Hepatocyte (in vitro differentiated cells): ENCODE data around the gene C5orf63. TPM values are rescaled to one million over a fixed set of nuclear protein-coding genes. Genes with fewer than 3 reads are reported as not detected.
"Not testable (repeated sequence)": the region's sequence is repeated elsewhere in the genome, so short reads cannot be mapped to it uniquely, and the experiment has no call there.

Experiments used
- DNase-seq: peaks from one replicate; pipeline ENCODE4 v3.0.0-alpha.2; 2016; ENCODE audit warnings: low spot score
- H2AFZ ChIP-seq: fragments of 200-600 bp; sonication (generic); 2 replicates; pipeline ENCODE4 v1.6.0; 2016; ENCODE audit warnings: antibody characterized with exemption, mild to moderate bottlenecking
- H3K27ac ChIP-seq: fragments of 200-600 bp; sonication (generic); 2 replicates; pipeline ENCODE4 v1.5.1; 2016; ENCODE audit warnings: mild to moderate bottlenecking
- H3K27me3 ChIP-seq: fragments of 200-600 bp; sonication (generic); 2 replicates; pipeline ENCODE4 v1.6.1; 2016
- H3K36me3 ChIP-seq: fragments of 200-600 bp; sonication (generic); replicated peaks from 2 replicates; pipeline ENCODE4 v1.5.1; 2016; ENCODE audit warnings: low read depth; ENCODE audit not compliant: insufficient read depth
- H3K4me1 ChIP-seq: fragments of 200-600 bp; sonication (generic); 2 replicates; pipeline ENCODE4 v1.5.1; 2016; ENCODE audit warnings: mild to moderate bottlenecking, moderate library complexity; ENCODE audit not compliant: insufficient read depth
- H3K4me2 ChIP-seq: fragments of 200-600 bp; sonication (generic); 2 replicates; pipeline ENCODE4 v1.6.0; 2016
- H3K4me3 ChIP-seq: fragments of 200-600 bp; sonication (generic); 2 replicates; pipeline ENCODE4 v1.5.1; 2016; ENCODE audit warnings: mild to moderate bottlenecking
- H3K79me2 ChIP-seq: fragments of 200-600 bp; sonication (generic); 2 replicates; pipeline ENCODE4 v1.6.0; 2017; ENCODE audit warnings: mild to moderate bottlenecking
- H3K9me2 ChIP-seq: fragments of 200-600 bp; sonication (generic); replicated peaks from 2 replicates; pipeline ENCODE4 v1.6.0; 2017; ENCODE audit warnings: mild to moderate bottlenecking; ENCODE audit not compliant: insufficient read depth
- H3K9me3 ChIP-seq: fragments of 200-600 bp; sonication (generic); 2 replicates; pipeline ENCODE4 v1.5.1; 2016; ENCODE audit warnings: low read depth, mild to moderate bottlenecking
- H4K20me1 ChIP-seq: fragments of 200-600 bp; sonication (generic); 2 replicates; pipeline ENCODE4 v1.6.0; 2016; ENCODE audit warnings: mild to moderate bottlenecking; ENCODE audit not compliant: insufficient read depth, poor library complexity, severe bottlenecking
- EZH2 ChIP-seq: fragments of 200-600 bp; sonication (generic); IDR thresholded peaks from 2 replicates; pipeline ENCODE4 v1.6.1; 2016; ENCODE audit warnings: antibody characterized with exemption, mild to moderate bottlenecking, borderline replicate concordance
- EZH2phosphoT487 ChIP-seq: fragments of 200-600 bp; sonication (generic); IDR thresholded peaks from one replicate; pipeline ENCODE4 v1.6.1; 2018; ENCODE audit warnings: antibody characterized with exemption, mild to moderate bottlenecking, low read depth, moderate library complexity; ENCODE audit not compliant: unreplicated experiment, severe bottlenecking
- WGBS: methylation state at CpG from one replicate; pipeline ENCODE4 v1.1.6; 2016; ENCODE audit warnings: low lambda C conversion rate; ENCODE audit errors: missing lambda C conversion rate; 5-methylcytosine and 5-hydroxymethylcytosine counted together
- polyA plus RNA-seq: library from polyadenylated mRNA; unstranded; fragments of >200 nt; fragmentation: Nextera tagmentation; extraction: Ambion mirVana; gene quantifications from 2 replicates; pipeline ENCODE4 v1.2.1, GENCODE V29; 2016
- total RNA-seq: library from RNA; depleted of rRNA; stranded (reverse); fragments of >200 nt; gene quantifications from 2 replicates; pipeline ENCODE4 v1.2.3, GENCODE V29; 2014
- TF ChIP-seq, protein P1 (sequence below): fragments of 200-600 bp; sonication (generic); IDR thresholded peaks from 2 replicates; pipeline ENCODE4 v1.5.1; 2016; ENCODE audit warnings: antibody characterized with exemption, mild to moderate bottlenecking; ENCODE audit not compliant: poor library complexity

C5orf63 gene
- total and polyA plus RNA-seq, 2 experiments from 2014 or later: 0.23 to 1.7 TPM

DNA sequence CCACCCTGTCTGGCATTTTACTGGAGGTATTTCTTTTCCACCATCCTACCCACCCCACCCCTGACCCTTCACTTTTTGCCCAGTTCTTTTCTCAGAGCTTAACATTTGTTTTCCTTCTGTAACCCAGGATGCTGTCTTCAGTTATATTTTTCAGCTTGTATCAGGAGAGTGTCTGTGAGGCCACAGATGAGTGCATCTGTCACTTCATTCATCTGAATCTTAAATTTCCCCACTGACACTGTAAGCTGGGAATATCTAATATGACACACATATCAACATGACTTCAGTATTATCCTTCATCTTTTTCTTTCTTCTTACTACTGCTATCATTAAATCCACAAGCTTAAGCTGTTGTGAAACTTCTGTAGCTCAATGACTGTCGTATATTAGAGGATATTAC is 47.8 kb downstream of the C5orf63 start:
- WGBS: 72% methylated on average over 1 of the region's 1 CpG
- Histone ChIP-seq H3K36me3 (no peaks in the 10 kb centered on the region), H3K9me3 (no peaks in the 10 kb centered on the region), H3K4me3 (no peak overlapping the region), H3K27me3 (peaks cover 7% of the 10 kb centered on the region), H3K79me2 (no peaks in the 10 kb centered on the region), H2AFZ (no peak overlapping the region), H3K27ac (no peak overlapping the region), H3K4me2 (no peak overlapping the region), H3K4me1 (peaks cover 7% of the 10 kb centered on the region), H3K9me2 (no peaks in the 10 kb centered on the region), H4K20me1 (no peaks in the 10 kb centered on the region)
- DNase-seq: no peak
- TF ChIP-seq, protein P1, sequence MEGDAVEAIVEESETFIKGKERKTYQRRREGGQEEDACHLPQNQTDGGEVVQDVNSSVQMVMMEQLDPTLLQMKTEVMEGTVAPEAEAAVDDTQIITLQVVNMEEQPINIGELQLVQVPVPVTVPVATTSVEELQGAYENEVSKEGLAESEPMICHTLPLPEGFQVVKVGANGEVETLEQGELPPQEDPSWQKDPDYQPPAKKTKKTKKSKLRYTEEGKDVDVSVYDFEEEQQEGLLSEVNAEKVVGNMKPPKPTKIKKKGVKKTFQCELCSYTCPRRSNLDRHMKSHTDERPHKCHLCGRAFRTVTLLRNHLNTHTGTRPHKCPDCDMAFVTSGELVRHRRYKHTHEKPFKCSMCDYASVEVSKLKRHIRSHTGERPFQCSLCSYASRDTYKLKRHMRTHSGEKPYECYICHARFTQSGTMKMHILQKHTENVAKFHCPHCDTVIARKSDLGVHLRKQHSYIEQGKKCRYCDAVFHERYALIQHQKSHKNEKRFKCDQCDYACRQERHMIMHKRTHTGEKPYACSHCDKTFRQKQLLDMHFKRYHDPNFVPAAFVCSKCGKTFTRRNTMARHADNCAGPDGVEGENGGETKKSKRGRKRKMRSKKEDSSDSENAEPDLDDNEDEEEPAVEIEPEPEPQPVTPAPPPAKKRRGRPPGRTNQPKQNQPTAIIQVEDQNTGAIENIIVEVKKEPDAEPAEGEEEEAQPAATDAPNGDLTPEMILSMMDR: no peak
- no peak for TF ChIP-seq EZH2
- no peak for TF ChIP-seq EZH2phosphoT487

- Histone ChIP-seq H3K27me3 (peaks cover 7% of the 10 kb centered on the region), H3K36me3 (no peaks in the 10 kb centered on the region), H3K4me1 (peaks cover 7% of the 10 kb centered on the region), H3K9me3 (no peaks in the 10 kb centered on the region), H3K79me2 (no peaks in the 10 kb centered on the region), H3K4me2 (no peak overlapping the region), H2AFZ (no peak overlapping the region), H3K9me2 (no peaks in the 10 kb centered on the region), H3K4me3 (no peak overlapping the region), H3K27ac (no peak overlapping the region), H4K20me1 (no peaks in the 10 kb centered on the region)
- 97% methylated on average over 4 of the region's 4 CpGs for WGBS
- DNase-seq: no peak
- no peak for TF ChIP-seq EZH2phosphoT487
Observed at GRCh38 chr5:127024821-127025220, 48.5 kb downstream of the C5orf63 start.

DNA sequence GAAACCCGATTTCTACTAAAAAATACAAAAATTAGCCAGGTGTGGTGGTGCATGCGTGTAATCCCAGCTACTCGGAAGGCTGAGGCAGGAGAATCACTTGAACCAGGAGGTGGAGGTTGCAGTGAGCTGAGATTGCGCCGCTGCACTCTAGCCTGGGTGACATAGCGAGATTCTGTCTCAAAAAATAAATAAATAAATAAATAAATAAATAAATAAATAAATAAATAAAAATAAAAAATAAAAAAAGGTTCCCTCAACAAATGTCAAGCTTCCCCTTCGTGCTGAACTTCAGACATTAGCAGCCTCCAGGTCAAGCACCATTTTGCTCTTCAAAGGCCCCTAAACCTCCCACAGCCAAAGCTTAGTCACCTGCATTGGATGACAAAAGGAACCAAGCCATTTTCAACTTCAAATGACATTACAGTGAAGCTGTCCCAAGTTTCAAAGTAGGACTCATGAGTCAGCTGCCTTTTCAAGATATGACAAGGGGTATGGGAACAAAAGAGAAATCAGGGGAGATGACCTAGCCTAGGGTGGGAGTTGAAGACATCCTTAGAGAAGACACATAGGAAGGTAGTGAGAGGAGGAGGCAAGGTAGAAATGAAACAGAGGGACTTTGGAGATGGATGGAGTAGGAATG is 49.6 kb downstream of the C5orf63 start:
- not testable (repeated sequence) for H3K9me2 ChIP-seq, H3K4me3 ChIP-seq, H3K36me3 ChIP-seq, H3K27ac ChIP-seq, H4K20me1 ChIP-seq, H3K4me1 ChIP-seq, H3K79me2 ChIP-seq, H3K9me3 ChIP-seq, H2AFZ ChIP-seq, H3K27me3 ChIP-seq, DNase-seq, H3K4me2 ChIP-seq
- 96% methylated on average over 7 of the region's 7 CpGs for WGBS

DNA sequence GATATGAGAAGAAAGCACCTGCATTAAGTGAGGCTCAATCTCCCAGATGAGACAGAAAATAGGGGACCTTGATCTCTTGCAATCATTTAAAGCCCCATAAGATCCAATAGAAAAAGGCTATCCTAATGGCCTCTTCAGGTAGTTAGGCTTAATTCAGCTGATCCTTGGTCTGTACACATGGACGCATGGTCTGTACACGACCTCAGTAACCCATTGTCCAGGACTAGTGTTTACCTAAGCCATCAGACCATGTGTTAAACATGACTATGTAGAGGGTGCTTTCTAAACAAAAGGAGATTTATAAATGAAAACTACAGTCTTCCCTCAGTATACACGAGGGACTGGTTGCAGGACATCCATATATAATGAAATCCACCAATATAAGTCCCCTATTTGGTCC is 50.5 kb downstream of the C5orf63 start:
- Histone ChIP-seq H3K4me1 (no peaks in the 10 kb centered on the region), H3K4me2 (no peak overlapping the region), H3K27me3 (peaks cover 2% of the 10 kb centered on the region), H4K20me1 (no peaks in the 10 kb centered on the region), H3K27ac (no peak overlapping the region), H3K36me3 (no peaks in the 10 kb centered on the region), H3K79me2 (no peaks in the 10 kb centered on the region), H3K9me2 (no peaks in the 10 kb centered on the region), H3K9me3 (no peaks in the 10 kb centered on the region), H3K4me3 (no peak overlapping the region), H2AFZ (no peak overlapping the region)
- 80% methylated on average over 3 of the region's 3 CpGs for WGBS
- no peak for DNase-seq
- TF ChIP-seq EZH2phosphoT487: no peak

- Histone ChIP-seq H3K4me1 (no peaks in the 10 kb centered on the region), H3K36me3 (no peaks in the 10 kb centered on the region), H2AFZ (no peak overlapping the region), H3K27me3 (no peaks in the 10 kb centered on the region), H3K9me3 (no peaks in the 10 kb centered on the region), H3K27ac (no peak overlapping the region), H4K20me1 (no peaks in the 10 kb centered on the region), H3K4me2 (no peak overlapping the region), H3K4me3 (no peak overlapping the region), H3K79me2 (no peaks in the 10 kb centered on the region), H3K9me2 (no peaks in the 10 kb centered on the region)
- 68% methylated on average over 1 of the region's 1 CpG for WGBS
- no peak for TF ChIP-seq EZH2
- DNase-seq: no peak
Observed at GRCh38 chr5:127019928-127020327, 53.4 kb downstream of the C5orf63 start.

DNA sequence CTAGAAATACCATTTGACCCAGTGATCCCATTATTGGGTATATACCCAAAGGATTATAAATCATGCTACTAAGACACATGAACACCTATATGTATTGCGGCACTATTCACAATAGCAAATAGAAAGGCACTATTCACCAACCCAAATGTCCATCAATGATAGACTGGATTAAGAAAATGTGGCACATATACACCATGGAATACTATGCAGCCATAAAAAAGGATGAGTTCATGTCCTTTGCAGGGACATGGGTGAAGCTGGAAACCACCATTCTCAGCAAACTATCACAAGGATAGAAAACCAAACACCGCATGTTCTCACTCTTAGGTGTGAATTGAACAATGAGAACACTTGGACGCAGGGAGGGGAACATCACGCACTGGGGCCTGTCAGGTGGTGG is 56.6 kb downstream of the C5orf63 start:
- not testable (repeated sequence) for H2AFZ ChIP-seq, H3K4me1 ChIP-seq, H3K27ac ChIP-seq, H3K4me2 ChIP-seq, H3K9me2 ChIP-seq, H3K79me2 ChIP-seq, DNase-seq, H4K20me1 ChIP-seq, H3K27me3 ChIP-seq, H3K9me3 ChIP-seq, H3K36me3 ChIP-seq, H3K4me3 ChIP-seq
- 89% methylated on average over 4 of the region's 4 CpGs for WGBS
